ENCODE results near the gene ANG.

- TF ChIP-seq CTCF (conservative IDR thresholded peaks at IDR 0.05; ENCODE audit: low read depth, low read length) (no peak), EZH2 (IDR thresholded peaks at IDR 0.05; ENCODE audit: borderline replicate concordance, low read depth, low read length, poor library complexity, severe bottlenecking) (no peak)
Observed at GRCh38 chr14:20723488-20723887, 34.9 kb downstream of the ANG start.

Data from A673 (cell line).